Epithelial cell of proximal tubule (primary cell): ENCODE data around the gene PLCL2. TPM values are rescaled to one million over a fixed set of nuclear protein-coding genes. Genes with fewer than 3 reads are reported as not detected.

ENCODE experiments used
- DNase-seq: peaks from one replicate; pipeline ENCODE4 v3.0.0-alpha.2; 2011; ENCODE audit warnings: low read depth
- H3K4me3 ChIP-seq: 2 replicates; pipeline ENCODE4 v1.5.1; 2011; ENCODE audit warnings: low read depth, mild to moderate bottlenecking, low read length
- total RNA-seq: library from RNA; depleted of rRNA; stranded (reverse); fragments of >200 nt; gene quantifications from 2 replicates; pipeline ENCODE4 v1.2.3, GENCODE V29; 2015
- TF ChIP-seq, protein P1 (sequence below): conservative IDR thresholded peaks from 2 replicates; pipeline ENCODE4 v1.5.1; 2012; ENCODE audit warnings: low read depth, mild to moderate bottlenecking, low read length

The PLCL2 gene
- total RNA-seq, 1 donor from 2014 or later, result 3.5 TPM

DNA sequence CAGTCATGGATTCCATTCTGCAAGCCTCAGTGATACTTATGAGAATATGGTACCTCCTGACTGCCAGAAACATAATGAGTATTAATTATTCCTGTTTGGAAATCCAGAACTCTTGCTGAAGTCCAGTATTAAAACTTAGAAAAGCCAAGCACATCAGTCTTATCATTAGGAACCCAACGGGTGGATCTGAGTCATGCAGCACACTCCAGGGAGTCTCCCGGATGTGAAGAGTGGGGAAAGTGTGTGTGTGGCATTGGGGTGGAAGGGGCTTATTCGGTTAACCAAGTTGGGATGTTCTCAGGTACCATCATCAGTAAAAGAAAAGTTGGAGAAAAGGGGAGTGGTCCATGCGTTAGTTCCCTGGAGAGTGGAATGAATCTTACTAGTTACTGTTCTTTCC lies 181.1 kb downstream of the PLCL2 start:
- no peak for DNase-seq
- no peak overlapping the region for H3K4me3 ChIP-seq
- TF ChIP-seq, protein P1, sequence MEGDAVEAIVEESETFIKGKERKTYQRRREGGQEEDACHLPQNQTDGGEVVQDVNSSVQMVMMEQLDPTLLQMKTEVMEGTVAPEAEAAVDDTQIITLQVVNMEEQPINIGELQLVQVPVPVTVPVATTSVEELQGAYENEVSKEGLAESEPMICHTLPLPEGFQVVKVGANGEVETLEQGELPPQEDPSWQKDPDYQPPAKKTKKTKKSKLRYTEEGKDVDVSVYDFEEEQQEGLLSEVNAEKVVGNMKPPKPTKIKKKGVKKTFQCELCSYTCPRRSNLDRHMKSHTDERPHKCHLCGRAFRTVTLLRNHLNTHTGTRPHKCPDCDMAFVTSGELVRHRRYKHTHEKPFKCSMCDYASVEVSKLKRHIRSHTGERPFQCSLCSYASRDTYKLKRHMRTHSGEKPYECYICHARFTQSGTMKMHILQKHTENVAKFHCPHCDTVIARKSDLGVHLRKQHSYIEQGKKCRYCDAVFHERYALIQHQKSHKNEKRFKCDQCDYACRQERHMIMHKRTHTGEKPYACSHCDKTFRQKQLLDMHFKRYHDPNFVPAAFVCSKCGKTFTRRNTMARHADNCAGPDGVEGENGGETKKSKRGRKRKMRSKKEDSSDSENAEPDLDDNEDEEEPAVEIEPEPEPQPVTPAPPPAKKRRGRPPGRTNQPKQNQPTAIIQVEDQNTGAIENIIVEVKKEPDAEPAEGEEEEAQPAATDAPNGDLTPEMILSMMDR, result no peak

DNA sequence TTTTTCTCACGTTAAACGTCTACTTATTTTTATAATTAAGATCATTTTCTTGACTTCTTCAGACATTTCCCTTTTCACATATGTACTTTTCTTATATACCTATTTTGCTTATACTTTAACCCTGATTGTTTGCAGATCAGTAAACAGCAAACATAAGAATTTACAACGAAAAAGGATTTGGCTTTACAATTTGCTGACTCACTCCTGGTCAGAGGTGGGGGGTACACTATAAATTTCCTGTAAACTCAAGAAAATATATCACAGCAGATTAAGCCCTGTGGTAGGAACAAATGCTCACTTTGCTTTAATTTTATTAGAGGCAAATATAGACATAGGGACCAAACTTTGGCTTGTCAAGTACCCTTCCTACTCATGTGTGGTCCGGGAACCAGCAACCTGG lies 185.0 kb downstream of the PLCL2 start:
- H3K4me3 ChIP-seq, result no peak overlapping the region
- DNase-seq, result no peak
- TF ChIP-seq, protein P1, result no peak

DNA sequence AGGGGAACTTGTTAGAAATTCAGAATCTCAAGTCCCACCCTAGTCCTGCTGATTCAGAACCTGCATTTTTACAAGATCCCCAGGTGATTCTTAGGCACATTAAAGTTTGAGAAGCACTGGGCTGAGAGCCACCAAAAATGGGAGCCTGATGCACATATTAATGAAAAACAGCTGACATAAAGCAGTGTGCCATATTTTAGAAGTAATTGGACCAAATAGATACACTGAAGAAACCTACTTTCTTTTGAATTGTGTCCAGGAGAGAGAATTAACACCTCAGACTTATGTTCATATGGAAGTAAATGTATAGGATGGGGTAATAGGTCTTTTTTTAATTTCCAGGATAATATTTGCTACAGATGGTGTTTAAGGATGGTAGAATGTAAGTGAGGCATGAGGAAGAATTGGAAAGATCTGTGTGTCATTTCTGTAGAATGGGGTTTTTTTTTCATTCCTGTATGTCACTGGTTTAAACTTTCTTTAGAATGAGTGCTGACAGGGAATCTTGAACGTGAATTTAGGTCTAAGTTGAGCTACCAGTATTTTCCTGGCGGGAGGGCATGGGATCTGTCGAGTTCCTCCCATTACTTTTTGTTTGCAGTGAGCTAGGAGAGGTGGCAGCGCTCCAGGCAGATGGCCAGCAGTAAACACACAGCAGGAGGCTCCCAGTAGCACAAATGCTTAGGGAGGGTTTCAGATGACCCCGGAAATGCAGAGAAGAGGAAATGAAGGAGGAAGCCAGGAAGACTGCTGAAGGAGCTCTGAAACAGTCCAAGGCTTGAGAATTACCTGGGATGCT lies 185.6 kb downstream of the PLCL2 start:
- TF ChIP-seq, protein P1, result no peak
- H3K4me3 ChIP-seq, result no peak overlapping the region
- DNase-seq, result no peak

DNA sequence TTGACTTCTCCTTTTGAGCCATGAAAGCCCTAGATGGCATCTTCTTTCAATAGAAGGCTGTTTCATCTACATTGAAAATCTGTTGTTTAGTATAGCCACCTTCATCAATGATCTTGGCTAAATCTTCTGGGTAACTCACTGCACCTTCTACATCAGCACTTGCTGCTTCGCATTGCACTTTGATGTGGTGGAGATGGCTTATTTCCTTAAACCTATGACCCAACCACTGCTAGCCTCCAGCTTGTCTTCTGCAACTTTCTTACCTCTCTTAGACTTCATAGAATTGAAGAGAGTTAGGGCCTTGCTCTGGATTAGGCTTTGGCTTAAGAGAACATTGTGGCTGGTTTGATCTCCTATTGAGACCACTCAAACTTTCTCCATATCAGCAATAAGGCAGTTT lies 189.8 kb downstream of the PLCL2 start:
- TF ChIP-seq, protein P1, result no peak
- no peak overlapping the region for H3K4me3 ChIP-seq
- DNase-seq, result no peak

DNA sequence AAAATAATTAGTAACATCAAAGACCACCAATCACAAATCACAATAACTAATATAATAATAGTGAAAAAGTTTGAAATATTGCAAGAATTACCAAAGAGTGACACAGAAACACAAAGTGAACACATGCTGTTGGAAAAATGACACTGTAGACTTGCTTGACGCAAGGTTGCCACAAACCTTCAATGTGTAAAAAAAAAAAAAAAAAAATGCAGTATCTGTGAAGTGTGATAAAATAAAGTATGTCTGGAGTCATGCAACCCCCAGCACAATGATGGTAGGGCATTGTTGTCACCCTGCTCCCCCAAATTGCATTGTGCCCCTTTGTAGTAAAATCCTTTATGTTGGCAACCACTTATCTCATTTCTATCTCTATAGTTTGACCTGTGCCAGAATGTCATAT lies 190.6 kb downstream of the PLCL2 start:
- TF ChIP-seq, protein P1, result no peak
- no peak for DNase-seq
- H3K4me3 ChIP-seq, result no peak overlapping the region

DNA sequence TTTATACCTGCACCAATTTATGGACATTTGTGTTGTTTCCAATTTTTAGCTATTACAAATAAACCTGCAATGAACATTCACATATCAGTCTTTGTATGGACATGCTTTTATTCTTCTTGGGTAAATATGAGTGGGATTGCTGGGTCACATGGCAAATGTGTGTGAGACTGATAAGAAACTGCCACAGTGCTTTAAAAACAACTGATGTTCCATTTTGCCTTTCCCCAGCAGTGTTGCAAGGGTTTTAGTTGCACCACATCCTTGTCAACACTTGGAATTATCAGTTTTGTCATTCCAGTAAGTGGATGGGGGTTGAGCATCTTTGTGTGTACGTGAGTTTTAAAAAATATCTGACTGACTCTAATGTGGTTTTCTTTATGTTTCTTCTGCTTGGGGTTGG lies 191.2 kb downstream of the PLCL2 start:
- TF ChIP-seq, protein P1, result no peak
- H3K4me3 ChIP-seq, result no peak overlapping the region
- no peak for DNase-seq
